ENCODE data around the gene DTNB. TPM values are rescaled to one million over a fixed set of nuclear protein-coding genes. Genes with fewer than 3 reads are reported as not detected.

DTNB gene
- total and polyA plus RNA-seq, 10 of the 15 experiments (the other 5 are each of a cell fraction or from before 2014, with no cell fraction given): 4.5 to 30.6 (median 11.9) TPM

DNA sequence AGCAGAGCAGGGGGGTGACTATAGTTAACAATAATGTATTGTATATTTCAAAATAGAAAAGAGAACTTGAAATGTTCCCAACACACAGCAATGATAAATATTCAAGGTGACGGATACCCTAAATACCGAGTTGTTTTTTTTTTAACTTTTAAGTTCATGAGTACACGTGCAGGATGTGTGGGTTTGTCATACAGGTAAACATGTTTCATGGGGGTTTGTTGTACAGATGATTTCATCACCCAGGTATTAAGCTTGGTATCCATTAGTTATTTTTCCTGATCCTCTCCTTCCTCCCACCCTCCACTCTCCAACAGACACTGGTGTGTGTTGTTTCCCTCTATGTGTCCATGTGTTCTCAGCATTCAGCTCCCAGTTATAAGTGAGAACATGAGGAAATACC lies 167.2 kb downstream of the DTNB start:
- no peak overlapping the region for H3K4me3 ChIP-seq
- no peak for TF ChIP-seq PAX5 (IDR thresholded peaks at IDR 0.05; ENCODE audit: borderline replicate concordance, low read depth, low read length)
- TF ChIP-seq, protein P1, sequence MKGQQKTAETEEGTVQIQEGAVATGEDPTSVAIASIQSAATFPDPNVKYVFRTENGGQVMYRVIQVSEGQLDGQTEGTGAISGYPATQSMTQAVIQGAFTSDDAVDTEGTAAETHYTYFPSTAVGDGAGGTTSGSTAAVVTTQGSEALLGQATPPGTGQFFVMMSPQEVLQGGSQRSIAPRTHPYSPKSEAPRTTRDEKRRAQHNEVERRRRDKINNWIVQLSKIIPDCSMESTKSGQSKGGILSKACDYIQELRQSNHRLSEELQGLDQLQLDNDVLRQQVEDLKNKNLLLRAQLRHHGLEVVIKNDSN (IDR thresholded peaks at IDR 0.05; ENCODE audit: borderline replicate concordance, extremely low read length, insufficient read depth, low read depth, low read length): no peak
- TF ChIP-seq STAT1 (conservative IDR thresholded peaks at IDR 0.05): no peak
- TF ChIP-seq RBBP5 (conservative IDR thresholded peaks at IDR 0.05): no peak
- TF ChIP-seq CREM (IDR thresholded peaks at IDR 0.05; ENCODE audit: low read depth): no peak
- H3K9ac ChIP-seq (ENCODE audit: control insufficient read depth, insufficient read depth, low read length): no peak overlapping the region
- ChIA-PET POLR2A (interaction anchor here (1.2 kb wide), 1 partner anchor 17 kb away, joined by 3 read pairs; no protein-coding TSS in a partner anchor), SMC1A (ENCODE audit: uncharacterized antibody, unreplicated experiment) (interaction anchor here (1.2 to 2.0 kb wide), 3 partner anchors 9 to 22 kb away, joined by 3 to 7 read pairs (median 5); no protein-coding TSS in a partner anchor), CTCF (interaction anchor here (1.3 to 1.4 kb wide), 2 partner anchors 9 to 25 kb away, joined by 3 to 4 read pairs; no protein-coding TSS in a partner anchor), RAD21 (ENCODE audit: unreplicated experiment) (no interaction called here)
- no peaks in the 10 kb centered on the region for H3K4me1 ChIP-seq (ENCODE audit: control insufficient read depth, insufficient read depth, low read length)
- FAIRE-seq: no peak
- H3K27ac ChIP-seq (ENCODE audit: control insufficient read depth, insufficient read depth): no peak overlapping the region
- in situ Hi-C loops (cut with MboI) (no loop called here), intact Hi-C loops (cut with micrococcal nuclease; ENCODE audit: unreplicated experiment) (no loop called here)
- no peak for DNase-seq (ENCODE audit: low read depth, low spot score)
- 69% methylated on average over 3 of the region's 3 CpGs for WGBS (ENCODE audit: insufficient coverage, insufficient replicate concordance, low lambda C conversion rate, missing lambda C conversion rate)
- no peak overlapping the region for H3K4me2 ChIP-seq (ENCODE audit: control insufficient read depth, insufficient read depth)
- ATAC-seq: no peak
- no peaks in the 10 kb centered on the region for H3K27me3 ChIP-seq (replicated peaks in 1 of 2; ENCODE audit: control insufficient read depth in 2 of 2, insufficient read depth in 2 of 2, low read length in 1 of 2)
- no peaks in the 10 kb centered on the region for H3K9me3 ChIP-seq (replicated peaks; ENCODE audit: control insufficient read depth, insufficient read depth, low read length)
- H2AFZ ChIP-seq (ENCODE audit: control insufficient read depth, low read depth, low read length): no peak overlapping the region
- no peaks in the 10 kb centered on the region for H4K20me1 ChIP-seq (ENCODE audit: control insufficient read depth, insufficient read depth)
- H3K79me2 ChIP-seq (ENCODE audit: control insufficient read depth, insufficient read depth, low read length): no peaks in the 10 kb centered on the region
- BruUV-seq (replicated peaks): no TSS peak
- H3K36me3 ChIP-seq (ENCODE audit: control insufficient read depth in 2 of 2, insufficient read depth in 2 of 2, low read length in 1 of 2): no peaks in the 10 kb centered on the region

DNA sequence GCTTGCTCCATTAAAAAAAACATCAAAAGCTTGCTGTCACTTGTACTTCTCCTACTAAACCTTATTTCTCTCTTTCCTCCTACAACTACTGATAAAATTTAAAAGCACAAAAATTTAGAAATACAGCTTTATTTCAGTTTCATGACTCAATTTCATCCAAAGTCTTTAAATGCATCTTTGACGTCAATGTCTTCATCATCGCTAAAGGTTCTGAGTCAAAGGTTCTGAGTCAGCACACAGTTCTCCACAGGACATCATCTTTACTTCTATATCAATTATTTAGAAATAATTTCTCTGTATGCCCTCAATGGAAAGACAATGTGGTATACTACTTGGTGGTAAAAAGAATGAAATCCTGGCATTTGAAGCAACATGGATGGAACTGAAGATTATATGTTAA lies 167.8 kb downstream of the DTNB start:
- no peak overlapping the region for H3K27ac ChIP-seq (ENCODE audit: control insufficient read depth, insufficient read depth)
- H3K9ac ChIP-seq (ENCODE audit: control insufficient read depth, insufficient read depth, low read length): no peak overlapping the region
- ChIA-PET RAD21 (ENCODE audit: unreplicated experiment) (interaction anchor here (0.7 kb wide), 1 partner anchor 89 kb away, joined by 3 read pairs; no protein-coding TSS in a partner anchor), CTCF (interaction anchor here (1.3 to 1.4 kb wide), 2 partner anchors 8 to 24 kb away, joined by 3 to 4 read pairs; no protein-coding TSS in a partner anchor), SMC1A (ENCODE audit: uncharacterized antibody, unreplicated experiment) (interaction anchor here (0.6 to 2.0 kb wide), 7 partner anchors 8 to 340 kb away, joined by 3 to 7 read pairs (median 3); no protein-coding TSS in a partner anchor), POLR2A (interaction anchor here (1.2 kb wide), 1 partner anchor 17 kb away, joined by 3 read pairs; no protein-coding TSS in a partner anchor)
- intact Hi-C loops (cut with micrococcal nuclease; ENCODE audit: unreplicated experiment) (no loop called here), in situ Hi-C loops (cut with MboI) (no loop called here)
- no peak overlapping the region for H3K4me2 ChIP-seq (ENCODE audit: control insufficient read depth, insufficient read depth)
- no peaks in the 10 kb centered on the region for H3K4me1 ChIP-seq (ENCODE audit: control insufficient read depth, insufficient read depth, low read length)
- no peaks in the 10 kb centered on the region for H4K20me1 ChIP-seq (ENCODE audit: control insufficient read depth, insufficient read depth)
- H3K36me3 ChIP-seq (ENCODE audit: control insufficient read depth in 2 of 2, insufficient read depth in 2 of 2, low read length in 1 of 2): no peaks in the 10 kb centered on the region
- no peaks in the 10 kb centered on the region for H3K79me2 ChIP-seq (ENCODE audit: control insufficient read depth, insufficient read depth, low read length)
- H3K9me3 ChIP-seq (replicated peaks; ENCODE audit: control insufficient read depth, insufficient read depth, low read length): no peaks in the 10 kb centered on the region
- no peak overlapping the region for H2AFZ ChIP-seq (ENCODE audit: control insufficient read depth, low read depth, low read length)
- BruUV-seq (replicated peaks): no TSS peak
- H3K4me3 ChIP-seq: no peak overlapping the region
- ATAC-seq (no peak), FAIRE-seq (no peak), DNase-seq (ENCODE audit: low read depth, low spot score) (no peak)
- 98% methylated on average over 2 of the region's 2 CpGs for WGBS (ENCODE audit: insufficient coverage, insufficient replicate concordance, low lambda C conversion rate, missing lambda C conversion rate)
- H3K27me3 ChIP-seq (replicated peaks in 1 of 2; ENCODE audit: control insufficient read depth in 2 of 2, insufficient read depth in 2 of 2, low read length in 1 of 2): no peaks in the 10 kb centered on the region
- TF ChIP-seq, protein P2, sequence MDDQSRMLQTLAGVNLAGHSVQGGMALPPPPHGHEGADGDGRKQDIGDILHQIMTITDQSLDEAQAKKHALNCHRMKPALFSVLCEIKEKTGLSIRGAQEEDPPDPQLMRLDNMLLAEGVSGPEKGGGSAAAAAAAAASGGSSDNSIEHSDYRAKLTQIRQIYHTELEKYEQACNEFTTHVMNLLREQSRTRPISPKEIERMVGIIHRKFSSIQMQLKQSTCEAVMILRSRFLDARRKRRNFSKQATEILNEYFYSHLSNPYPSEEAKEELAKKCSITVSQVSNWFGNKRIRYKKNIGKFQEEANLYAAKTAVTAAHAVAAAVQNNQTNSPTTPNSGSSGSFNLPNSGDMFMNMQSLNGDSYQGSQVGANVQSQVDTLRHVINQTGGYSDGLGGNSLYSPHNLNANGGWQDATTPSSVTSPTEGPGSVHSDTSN (IDR thresholded peaks at IDR 0.05; ENCODE audit: insufficient replicate concordance, low read depth, low read length): no peak
- no peak for TF ChIP-seq MTA3 (IDR thresholded peaks at IDR 0.05; ENCODE audit: borderline replicate concordance, low read length)
- TF ChIP-seq, protein P3, sequence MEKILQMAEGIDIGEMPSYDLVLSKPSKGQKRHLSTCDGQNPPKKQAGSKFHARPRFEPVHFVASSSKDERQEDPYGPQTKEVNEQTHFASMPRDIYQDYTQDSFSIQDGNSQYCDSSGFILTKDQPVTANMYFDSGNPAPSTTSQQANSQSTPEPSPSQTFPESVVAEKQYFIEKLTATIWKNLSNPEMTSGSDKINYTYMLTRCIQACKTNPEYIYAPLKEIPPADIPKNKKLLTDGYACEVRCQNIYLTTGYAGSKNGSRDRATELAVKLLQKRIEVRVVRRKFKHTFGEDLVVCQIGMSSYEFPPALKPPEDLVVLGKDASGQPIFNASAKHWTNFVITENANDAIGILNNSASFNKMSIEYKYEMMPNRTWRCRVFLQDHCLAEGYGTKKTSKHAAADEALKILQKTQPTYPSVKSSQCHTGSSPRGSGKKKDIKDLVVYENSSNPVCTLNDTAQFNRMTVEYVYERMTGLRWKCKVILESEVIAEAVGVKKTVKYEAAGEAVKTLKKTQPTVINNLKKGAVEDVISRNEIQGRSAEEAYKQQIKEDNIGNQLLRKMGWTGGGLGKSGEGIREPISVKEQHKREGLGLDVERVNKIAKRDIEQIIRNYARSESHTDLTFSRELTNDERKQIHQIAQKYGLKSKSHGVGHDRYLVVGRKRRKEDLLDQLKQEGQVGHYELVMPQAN (conservative IDR thresholded peaks at IDR 0.05): no peak
- TF ChIP-seq MXI1 (IDR thresholded peaks at IDR 0.05; ENCODE audit: low read depth, low read length): no peak

Measured in GM12878 (cell line).